IPS DF 6.9 (cell line): ENCODE results near the gene HPRT1.

Experiments used
- DNase-seq: peaks from one replicate; pipeline ENCODE4 v3.0.0-alpha.2; 2013; ENCODE audit warnings: low read depth, low spot score
- H3K27ac ChIP-seq: one replicate; pipeline ENCODE4 v1.5.1; 2013; ENCODE audit warnings: low read length, control low read depth
- H3K27me3 ChIP-seq: 2 replicates; pipeline ENCODE4 v1.6.1; 2013; ENCODE audit warnings: mild to moderate bottlenecking, low read length; ENCODE audit not compliant: control insufficient read depth, insufficient read depth
- H3K36me3 ChIP-seq: 2 replicates; pipeline ENCODE4 v1.6.1; 2013; ENCODE audit warnings: low read length; ENCODE audit not compliant: control insufficient read depth, insufficient read depth
- H3K4me1 ChIP-seq: 2 replicates; pipeline ENCODE4 v1.6.1; 2013; ENCODE audit warnings: low read length; ENCODE audit not compliant: control insufficient read depth, insufficient read depth
- H3K4me3 ChIP-seq: 2 replicates; pipeline ENCODE4 v1.5.1; 2013; ENCODE audit warnings: mild to moderate bottlenecking, low read length
- H3K9me3 ChIP-seq: 2 replicates; pipeline ENCODE4 v1.6.1; 2013; ENCODE audit warnings: low read length, inconsistent platforms; ENCODE audit not compliant: control insufficient read depth, insufficient read depth
- WGBS: extraction: QIAGEN DNeasy Blood & Tissue Kit; methylation state at CpG from one replicate; pipeline ENCODE4 v1.1.7; 2013; ENCODE audit warnings: mixed read lengths, missing lambda C conversion rate; ENCODE audit not compliant: insufficient read length, insufficient coverage; 5-methylcytosine and 5-hydroxymethylcytosine counted together

HPRT1 gene

GRCh38 chrX:134513091-134513490 is 53.1 kb downstream of the HPRT1 start:
- Histone ChIP-seq H3K27ac (no peak overlapping the region), H3K4me1 (no peaks in the 10 kb centered on the region; the same call in 1 of the 2 replicates), H3K9me3 (no peaks in the 10 kb centered on the region), H3K4me3 (no peak overlapping the region), H3K27me3 (no peaks in the 10 kb centered on the region), H3K36me3 (no peaks in the 10 kb centered on the region)
- no peak for DNase-seq
- WGBS, result no CpG with 5 or more reads among the region's 3 CpGs

- Histone ChIP-seq H3K27me3 (no peaks in the 10 kb centered on the region), H3K4me3 (no peak overlapping the region), H3K27ac (no peak overlapping the region), H3K4me1 (no peaks in the 10 kb centered on the region), H3K36me3 (no peaks in the 10 kb centered on the region), H3K9me3 (no peaks in the 10 kb centered on the region)
- peak; percentile 35 for DNase-seq
- no CpG with 5 or more reads among the region's 3 CpGs for WGBS
Measured at GRCh38 chrX:134520860-134521390, 61.0 kb downstream of the HPRT1 start.

- WGBS, result no CpG with 5 or more reads among the region's 6 CpGs
- Histone ChIP-seq H3K9me3 (no peaks in the 10 kb centered on the region), H3K36me3 (no peaks in the 10 kb centered on the region), H3K27me3 (no peaks in the 10 kb centered on the region), H3K4me1 (0 out of 2 replicates have a peak, but pooled peaks cover 2% of the 10 kb centered on the region), H3K27ac (no peak overlapping the region), H3K4me3 (no peak overlapping the region)
- DNase-seq, result no peak
Measured at GRCh38 chrX:134524181-134524580, 64.2 kb downstream of the HPRT1 start.

GRCh38 chrX:134525086-134525792 is 65.3 kb downstream of the HPRT1 start:
- no peak for DNase-seq
- Histone ChIP-seq H3K27me3 (no peaks in the 10 kb centered on the region), H3K9me3 (no peaks in the 10 kb centered on the region), H3K4me3 (no peak overlapping the region), H3K4me1 (0 out of 2 replicates have a peak, but pooled peaks cover 2% of the 10 kb centered on the region), H3K27ac (no peak overlapping the region), H3K36me3 (no peaks in the 10 kb centered on the region)
- no CpG with 5 or more reads among the region's 15 CpGs for WGBS

GRCh38 chrX:134526399-134526798 is 66.4 kb downstream of the HPRT1 start:
- no peak overlapping the region for H3K27ac ChIP-seq
- no peaks in the 10 kb centered on the region for H3K36me3 ChIP-seq
- no peak for DNase-seq
- H3K4me3 ChIP-seq, result no peak overlapping the region
- no peaks in the 10 kb centered on the region for H3K9me3 ChIP-seq
- no peaks in the 10 kb centered on the region for H3K27me3 ChIP-seq
- no CpG with 5 or more reads among the region's 5 CpGs for WGBS
- 0 out of 2 replicates have a peak, but pooled peaks cover 2% of the 10 kb centered on the region for H3K4me1 ChIP-seq

- Histone ChIP-seq H3K27me3 (no peaks in the 10 kb centered on the region), H3K4me1 (0 out of 2 replicates have a peak, but pooled peaks cover 3% of the 10 kb centered on the region), H3K27ac (no peak overlapping the region), H3K9me3 (no peaks in the 10 kb centered on the region), H3K36me3 (no peaks in the 10 kb centered on the region), H3K4me3 (no peak overlapping the region)
- no peak for DNase-seq
- no CpG with 5 or more reads among the region's 3 CpGs for WGBS
Measured at GRCh38 chrX:134528960-134529359, 69.0 kb downstream of the HPRT1 start.

GRCh38 chrX:134529481-134529880 is 69.5 kb downstream of the HPRT1 start:
- H3K4me1 ChIP-seq, result 0 out of 2 replicates have a peak, but pooled peaks cover 3% of the 10 kb centered on the region
- no peaks in the 10 kb centered on the region for H3K36me3 ChIP-seq
- no CpG with 5 or more reads among the region's 6 CpGs for WGBS
- H3K4me3 ChIP-seq, result no peak overlapping the region
- H3K27ac ChIP-seq, result no peak overlapping the region
- no peak for DNase-seq
- no peaks in the 10 kb centered on the region for H3K9me3 ChIP-seq
- H3K27me3 ChIP-seq, result no peaks in the 10 kb centered on the region

GRCh38 chrX:134530845-134531244 is 70.9 kb downstream of the HPRT1 start:
- WGBS, result no CpG with 5 or more reads among the region's 7 CpGs
- Histone ChIP-seq H3K9me3 (no peaks in the 10 kb centered on the region), H3K36me3 (no peaks in the 10 kb centered on the region), H3K27ac (no peak overlapping the region), H3K4me1 (0 out of 2 replicates have a peak, but pooled peaks cover 3% of the 10 kb centered on the region), H3K27me3 (no peaks in the 10 kb centered on the region), H3K4me3 (no peak overlapping the region)
- no peak for DNase-seq

- H3K36me3 ChIP-seq, result no peaks in the 10 kb centered on the region
- WGBS, result no CpG with 5 or more reads among the region's 9 CpGs
- H3K27ac ChIP-seq, result no peak overlapping the region
Measured at GRCh38 chrX:134533352-134533751, 73.4 kb downstream of the HPRT1 start.

GRCh38 chrX:134533952-134534351 is 74.0 kb downstream of the HPRT1 start:
- DNase-seq, result no peak
- H3K4me1 ChIP-seq, result 0 out of 2 replicates have a peak, but pooled peaks cover 3% of the 10 kb centered on the region
- no peaks in the 10 kb centered on the region for H3K27me3 ChIP-seq
- no peaks in the 10 kb centered on the region for H3K36me3 ChIP-seq
- H3K27ac ChIP-seq, result no peak overlapping the region
- WGBS, result no CpG with 5 or more reads among the region's 4 CpGs
- no peaks in the 10 kb centered on the region for H3K9me3 ChIP-seq
- no peak overlapping the region for H3K4me3 ChIP-seq

More at GRCh38 chrX:134533352-134533751, 73.4 kb downstream of the HPRT1 start:
- no peak for DNase-seq
- Histone ChIP-seq H3K4me3 (no peak overlapping the region), H3K4me1 (0 out of 2 replicates have a peak, but pooled peaks cover 3% of the 10 kb centered on the region), H3K9me3 (no peaks in the 10 kb centered on the region), H3K27me3 (no peaks in the 10 kb centered on the region)
